GM10266 (cell line): Measurements from ENCODE around the gene CDC7.

Experiments
- DNase-seq: peaks from one replicate; pipeline ENCODE4 v3.0.0; 2012; ENCODE audit errors: extremely low spot score
- CTCF ChIP-seq: IDR thresholded peaks from 2 replicates; pipeline ENCODE4 v1.5.1; 2012; ENCODE audit warnings: mild to moderate bottlenecking, low read depth; ENCODE audit not compliant: control insufficient read depth, insufficient read depth; ENCODE audit errors: missing control alignments

CDC7 gene

GRCh38 chr1:91549041-91549735 is 48.5 kb downstream of the CDC7 start:
- TF ChIP-seq CTCF, result no peak
- DNase-seq, result no peak

DNA sequence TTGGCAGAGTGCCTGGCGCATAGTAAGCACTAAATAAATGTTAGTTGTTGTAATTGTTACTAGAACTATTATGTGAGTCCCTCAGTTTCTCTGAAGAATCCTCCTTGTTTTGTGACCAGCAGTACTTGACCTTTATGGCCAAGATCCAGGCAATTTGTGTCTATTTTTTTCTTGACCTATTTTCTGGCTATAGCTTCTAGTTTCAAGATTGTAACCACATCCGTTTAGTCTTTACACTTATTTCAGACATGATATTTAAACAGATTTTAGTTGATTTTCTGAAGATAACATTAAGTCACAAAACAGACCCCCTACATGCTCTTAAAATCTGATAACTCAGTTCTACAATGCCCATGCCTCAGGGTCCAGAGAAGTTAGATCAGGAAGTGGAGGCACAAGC is 50.3 kb downstream of the CDC7 start:
- TF ChIP-seq CTCF, result no peak
- no peak for DNase-seq

- no peak for DNase-seq
Measured at GRCh38 chr1:91552091-91552490, 51.4 kb downstream of the CDC7 start.

GRCh38 chr1:91552596-91552995 is 51.9 kb downstream of the CDC7 start:
- DNase-seq, result no peak
- no peak for TF ChIP-seq CTCF

More at GRCh38 chr1:91552091-91552490, 51.4 kb downstream of the CDC7 start:
- no peak for TF ChIP-seq CTCF

- TF ChIP-seq CTCF, result no peak
- no peak for DNase-seq
Measured at GRCh38 chr1:91553177-91553591, 52.5 kb downstream of the CDC7 start.

GRCh38 chr1:91555074-91555730 is 54.6 kb downstream of the CDC7 start:
- no peak for DNase-seq
- no peak for TF ChIP-seq CTCF
